A673 (cell line): ENCODE data around the gene PGF.

Experiments
- CTCF ChIP-seq: fragments of 300-800, 200-600 bp; sonication (generic); conservative IDR thresholded peaks from 2 replicates; pipeline ENCODE4 v1.5.1; 2017; ENCODE audit warnings: low read depth, mild to moderate bottlenecking, antibody characterized with exemption, low read length, moderate library complexity, mixed read lengths
- EZH2 ChIP-seq: fragments of 200-600 bp; sonication (generic); IDR thresholded peaks from 2 replicates; pipeline ENCODE4 v1.6.1; 2017; ENCODE audit warnings: borderline replicate concordance, low read depth, mild to moderate bottlenecking, mixed read lengths, antibody characterized with exemption, low read length; ENCODE audit not compliant: poor library complexity, severe bottlenecking

- TF ChIP-seq CTCF (no peak), EZH2 (no peak)
Measured at GRCh38 chr14:74961238-74961911, 6.0 kb upstream of the PGF start.
